Osteoblast (primary cell): ENCODE data around the gene KDELR1. TPM values are rescaled to one million over a fixed set of nuclear protein-coding genes. Genes with fewer than 3 reads are reported as not detected.

Experiments used
- DNase-seq: peaks from one replicate; pipeline ENCODE4 v3.0.0; 2011; ENCODE audit warnings: low spot score, mixed read lengths; ENCODE audit not compliant: insufficient read length; ENCODE audit errors: missing footprints
- H2AFZ ChIP-seq: 2 replicates; pipeline ENCODE4 v1.6.0; 2011; ENCODE audit warnings: mild to moderate bottlenecking, low read length
- H3K27ac ChIP-seq: 2 replicates; pipeline ENCODE4 v1.5.1; 2011; ENCODE audit warnings: mild to moderate bottlenecking, low read depth, low read length, moderate library complexity
- H3K27me3 ChIP-seq: 2 replicates; pipeline ENCODE4 v1.6.0; 2012; ENCODE audit warnings: mild to moderate bottlenecking, control low read depth, inconsistent platforms, low read length, moderate library complexity; ENCODE audit not compliant: insufficient read depth
- H3K36me3 ChIP-seq: 2 replicates; pipeline ENCODE4 v1.5.1; 2011; ENCODE audit warnings: mild to moderate bottlenecking, low read length, control low read depth, moderate library complexity; ENCODE audit not compliant: insufficient read depth
- H3K4me1 ChIP-seq: 2 replicates; pipeline ENCODE4 v1.5.1; 2011; ENCODE audit warnings: mild to moderate bottlenecking, low read length, control low read depth, moderate library complexity; ENCODE audit not compliant: insufficient read depth
- H3K4me2 ChIP-seq: 2 replicates; pipeline ENCODE4 v1.6.0; 2011; ENCODE audit warnings: mild to moderate bottlenecking, low read length; ENCODE audit not compliant: insufficient read depth
- H3K4me3 ChIP-seq: fragments of 200-600 bp; sonication (generic); 3 replicates; pipeline ENCODE4 v1.5.1; 2012; ENCODE audit warnings: mild to moderate bottlenecking, low read length, inconsistent platforms; ENCODE audit not compliant: insufficient read depth
- H3K79me2 ChIP-seq: 2 replicates; pipeline ENCODE4 v1.6.0; 2012; ENCODE audit warnings: mild to moderate bottlenecking, low read length, control low read depth, inconsistent platforms; ENCODE audit not compliant: insufficient read depth
- H3K9me3 ChIP-seq: 2 replicates; pipeline ENCODE4 v1.5.1; 2011; ENCODE audit warnings: low read depth, low read length, control low read depth
- H4K20me1 ChIP-seq: 2 replicates; pipeline ENCODE4 v1.6.0; 2012; ENCODE audit warnings: mild to moderate bottlenecking, low read length, control low read depth; ENCODE audit not compliant: insufficient read depth
- total RNA-seq: library from RNA; depleted of rRNA; stranded (reverse); fragments of >200 nt; gene quantifications from 2 replicates; pipeline ENCODE4 v1.2.3, GENCODE V29; 2012
- TF ChIP-seq, protein P1 (sequence below): IDR thresholded peaks from 2 replicates; pipeline ENCODE4 v1.5.1; 2011; ENCODE audit warnings: mild to moderate bottlenecking, low read depth, low read length, moderate library complexity; ENCODE audit errors: extremely low read depth

The KDELR1 gene
- total RNA-seq, 1 donor = 95.2 TPM

DNA sequence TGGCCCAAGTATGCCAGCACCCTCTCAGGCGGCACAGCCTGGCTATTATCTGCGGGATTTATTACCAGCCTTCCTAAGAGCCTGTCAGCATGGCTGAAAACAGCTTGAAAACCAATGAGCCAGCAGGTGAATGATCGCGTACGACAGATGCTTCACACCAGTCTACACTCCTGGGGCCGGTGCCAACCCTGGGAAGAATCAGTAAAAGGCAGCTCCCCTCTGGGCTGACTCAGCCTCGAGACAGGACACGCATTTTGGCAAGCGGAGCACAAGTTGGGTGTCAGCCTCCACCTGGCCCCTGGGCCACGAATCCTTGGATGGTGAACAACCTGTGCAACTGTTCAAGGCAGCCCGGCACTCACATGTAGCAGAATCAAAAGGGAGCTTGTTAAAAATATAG is 50.4 kb downstream of the KDELR1 start:
- peak; percentile 61 for DNase-seq
- Histone ChIP-seq H3K4me1 (no peaks in the 10 kb centered on the region), H3K4me3 (no peak overlapping the region), H4K20me1 (no peaks in the 10 kb centered on the region), H2AFZ (no peak overlapping the region), H3K27me3 (no peaks in the 10 kb centered on the region), H3K4me2 (no peak overlapping the region), H3K79me2 (no peaks in the 10 kb centered on the region), H3K27ac (no peak overlapping the region), H3K9me3 (no peaks in the 10 kb centered on the region), H3K36me3 (no peaks in the 10 kb centered on the region)
- TF ChIP-seq, protein P1, sequence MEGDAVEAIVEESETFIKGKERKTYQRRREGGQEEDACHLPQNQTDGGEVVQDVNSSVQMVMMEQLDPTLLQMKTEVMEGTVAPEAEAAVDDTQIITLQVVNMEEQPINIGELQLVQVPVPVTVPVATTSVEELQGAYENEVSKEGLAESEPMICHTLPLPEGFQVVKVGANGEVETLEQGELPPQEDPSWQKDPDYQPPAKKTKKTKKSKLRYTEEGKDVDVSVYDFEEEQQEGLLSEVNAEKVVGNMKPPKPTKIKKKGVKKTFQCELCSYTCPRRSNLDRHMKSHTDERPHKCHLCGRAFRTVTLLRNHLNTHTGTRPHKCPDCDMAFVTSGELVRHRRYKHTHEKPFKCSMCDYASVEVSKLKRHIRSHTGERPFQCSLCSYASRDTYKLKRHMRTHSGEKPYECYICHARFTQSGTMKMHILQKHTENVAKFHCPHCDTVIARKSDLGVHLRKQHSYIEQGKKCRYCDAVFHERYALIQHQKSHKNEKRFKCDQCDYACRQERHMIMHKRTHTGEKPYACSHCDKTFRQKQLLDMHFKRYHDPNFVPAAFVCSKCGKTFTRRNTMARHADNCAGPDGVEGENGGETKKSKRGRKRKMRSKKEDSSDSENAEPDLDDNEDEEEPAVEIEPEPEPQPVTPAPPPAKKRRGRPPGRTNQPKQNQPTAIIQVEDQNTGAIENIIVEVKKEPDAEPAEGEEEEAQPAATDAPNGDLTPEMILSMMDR = no peak

DNA sequence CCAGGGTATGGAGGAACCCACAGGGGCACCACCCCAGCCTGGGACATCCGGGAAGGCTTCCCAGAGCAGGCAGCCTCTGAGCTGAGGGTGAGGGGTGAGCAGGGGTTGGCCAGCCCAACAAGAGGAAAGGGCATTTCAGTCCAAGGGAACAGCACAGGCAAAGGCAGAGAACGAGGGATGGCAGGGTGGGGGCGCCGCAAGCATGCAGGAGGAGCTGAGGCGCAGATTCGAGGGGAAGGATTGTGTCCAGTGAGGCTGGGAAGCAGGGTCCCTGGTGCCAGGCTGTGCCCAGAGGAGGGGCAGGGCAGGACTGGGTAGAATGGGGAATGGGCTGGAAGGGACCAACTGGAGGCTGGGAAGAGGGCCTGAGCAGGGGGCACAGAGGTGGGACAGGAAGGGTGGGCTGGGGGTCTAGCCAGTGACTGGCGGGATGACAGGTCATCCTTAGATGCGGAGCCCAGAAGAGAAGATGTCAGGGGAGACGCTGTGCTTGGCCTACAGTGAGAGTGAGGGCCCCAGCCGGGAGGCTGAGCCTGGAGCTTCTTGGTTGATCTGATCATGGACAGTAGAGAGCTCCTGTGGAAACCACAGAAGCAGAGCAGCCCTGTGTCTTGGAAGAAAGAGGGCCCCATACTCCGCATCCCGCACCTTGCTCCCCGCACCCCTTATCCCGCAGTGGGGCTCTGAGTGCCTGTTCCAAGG is 52.4 kb downstream of the KDELR1 start:
- H3K4me2 ChIP-seq = no peak overlapping the region
- H3K27me3 ChIP-seq = no peaks in the 10 kb centered on the region
- H3K27ac ChIP-seq = no peak overlapping the region
- H3K4me3 ChIP-seq = no peak overlapping the region
- H2AFZ ChIP-seq = no peak overlapping the region
- TF ChIP-seq, protein P1 = no peak
- no peaks in the 10 kb centered on the region for H3K79me2 ChIP-seq
- DNase-seq = no peak
- H3K9me3 ChIP-seq = no peaks in the 10 kb centered on the region
- H4K20me1 ChIP-seq = no peaks in the 10 kb centered on the region
- no peaks in the 10 kb centered on the region for H3K4me1 ChIP-seq
- H3K36me3 ChIP-seq = no peaks in the 10 kb centered on the region

DNA sequence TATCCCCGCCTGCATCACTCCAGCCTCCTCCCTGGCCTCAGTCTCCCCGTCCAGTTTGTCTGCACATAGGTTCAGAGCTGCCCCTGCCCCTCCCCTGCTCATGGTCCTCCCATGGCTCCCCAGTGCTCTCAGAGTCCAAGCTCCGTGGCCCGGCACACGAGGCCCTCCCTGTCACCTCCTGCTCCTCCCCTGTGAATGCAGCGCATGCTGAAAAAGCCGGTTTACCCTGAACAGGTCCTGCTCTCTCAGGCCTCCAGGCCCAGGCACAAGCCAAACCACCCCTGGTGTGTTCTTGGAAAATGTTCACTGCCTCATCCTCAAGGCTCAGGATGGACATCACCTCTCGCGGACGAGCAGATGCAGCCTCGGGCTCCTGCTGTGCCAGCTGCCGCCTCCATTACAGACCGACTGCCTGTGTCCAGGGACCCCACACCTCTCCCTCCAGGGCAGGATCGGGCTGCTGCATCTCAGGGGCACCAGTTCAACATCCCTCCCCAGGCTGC is 53.0 kb downstream of the KDELR1 start:
- Histone ChIP-seq H3K4me2 (no peak overlapping the region), H3K9me3 (no peaks in the 10 kb centered on the region), H3K27me3 (no peaks in the 10 kb centered on the region), H3K4me3 (no peak overlapping the region), H2AFZ (no peak overlapping the region), H4K20me1 (no peaks in the 10 kb centered on the region), H3K27ac (no peak overlapping the region), H3K36me3 (no peaks in the 10 kb centered on the region), H3K79me2 (no peaks in the 10 kb centered on the region), H3K4me1 (peaks cover 4% of the 10 kb centered on the region)
- DNase-seq = no peak
- TF ChIP-seq, protein P1 = no peak

DNA sequence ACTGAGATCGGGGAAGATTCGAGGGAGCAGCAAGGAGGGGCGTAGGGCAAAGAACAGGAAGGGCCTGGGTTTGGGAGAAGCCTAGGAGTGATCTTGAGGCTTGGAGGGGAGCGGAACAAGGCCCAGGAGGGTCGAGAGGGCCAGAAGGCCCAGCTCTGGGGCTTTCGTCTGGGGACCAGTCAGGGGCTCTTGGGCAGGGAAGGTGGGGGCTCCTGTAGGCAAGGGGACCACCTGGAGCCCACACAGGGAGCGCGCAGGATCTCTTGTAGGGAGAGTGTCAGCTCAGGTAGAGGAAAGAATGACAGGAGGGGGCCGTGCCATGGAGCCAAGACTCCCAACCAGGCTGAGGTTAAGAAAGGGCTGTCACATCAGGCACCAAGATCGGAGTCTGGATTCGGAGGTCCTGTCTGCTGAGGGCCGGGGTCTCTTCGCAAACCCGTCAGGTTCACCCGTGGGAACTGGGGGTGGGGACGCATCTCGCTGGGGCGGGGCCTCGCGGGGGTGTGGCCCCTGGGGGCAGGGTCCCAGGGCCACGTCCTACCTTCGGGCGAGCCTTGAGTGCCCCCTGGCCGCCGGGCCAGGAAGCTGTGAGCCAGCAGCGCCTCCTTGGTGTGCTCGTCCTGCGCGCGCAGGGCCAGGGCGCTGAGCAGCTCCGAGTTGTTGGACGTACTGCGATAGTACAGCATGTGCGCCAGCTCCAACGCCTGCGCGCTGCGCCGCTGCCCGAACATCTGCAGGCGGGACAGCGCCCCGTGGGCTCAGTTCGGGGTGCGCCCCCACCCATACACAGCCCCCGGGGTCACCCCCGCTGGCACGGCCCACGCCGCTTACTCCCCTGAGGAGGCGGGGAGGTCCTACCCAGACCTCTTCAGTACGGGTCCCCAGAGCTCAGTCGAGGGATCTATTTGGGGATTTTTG is 57.6 kb downstream of the KDELR1 start:
- H3K27ac ChIP-seq = peak overlapping the region; percentile 15
- peaks cover 23% of the 10 kb centered on the region for H3K4me1 ChIP-seq
- H3K79me2 ChIP-seq = peaks cover 9% of the 10 kb centered on the region
- DNase-seq = peak; percentile 100
- H3K36me3 ChIP-seq = peaks cover 22% of the 10 kb centered on the region
- peaks cover 9% of the 10 kb centered on the region for H4K20me1 ChIP-seq
- peak overlapping the region; percentile 70 for H3K4me3 ChIP-seq
- peak overlapping the region; percentile 87 for H3K4me2 ChIP-seq
- TF ChIP-seq, protein P1 = peak; percentile 64
- H2AFZ ChIP-seq = peak overlapping the region; percentile 85
- no peaks in the 10 kb centered on the region for H3K9me3 ChIP-seq
- no peaks in the 10 kb centered on the region for H3K27me3 ChIP-seq
